Endometrium (tissue), 2 donors: ENCODE measurements around the gene ATOH8.

Experiments
- FAIRE-seq: peaks from 2 replicates; lab custom pipeline; 2012; peaks lifted over from hg19 to GRCh38; lab: Jason Lieb, UNC
- donor health status: control.
- donor health status: control.

The ATOH8 gene

DNA sequence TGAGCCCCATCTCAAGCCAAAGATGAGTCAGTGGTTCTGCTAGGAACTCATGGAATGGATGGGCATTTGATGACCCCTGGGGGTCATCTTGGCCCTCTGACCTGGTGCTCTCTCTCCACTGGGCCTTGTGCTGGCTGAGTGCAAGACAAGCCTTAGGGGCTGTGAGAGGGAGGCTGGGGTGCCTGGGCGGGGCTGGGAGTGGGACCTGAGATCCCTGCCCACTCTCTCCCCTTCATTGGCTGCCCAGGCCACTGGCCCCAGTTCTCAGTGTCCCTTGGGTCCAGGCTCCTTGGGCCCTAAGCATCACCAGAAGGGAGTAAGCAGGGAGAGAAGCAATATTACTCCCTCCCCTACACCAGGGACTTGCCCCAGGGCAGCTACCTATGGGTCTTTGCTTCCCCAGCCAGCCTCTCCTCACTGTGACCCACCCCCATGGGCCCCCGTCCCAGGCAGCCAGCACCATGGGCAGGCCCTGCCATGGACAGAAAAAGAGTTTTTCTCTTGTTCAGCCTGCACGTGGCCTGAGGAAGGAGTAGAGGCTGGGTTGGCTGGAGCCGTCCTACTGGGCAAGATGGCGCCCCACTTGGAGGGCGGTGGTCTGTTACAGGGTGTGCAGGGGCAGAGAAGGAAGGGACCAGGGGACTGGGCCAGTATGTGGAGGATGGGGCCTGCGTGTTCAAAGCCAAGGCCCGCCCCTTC, 33.6 kb downstream of the ATOH8 start:
- no peak for FAIRE-seq

DNA sequence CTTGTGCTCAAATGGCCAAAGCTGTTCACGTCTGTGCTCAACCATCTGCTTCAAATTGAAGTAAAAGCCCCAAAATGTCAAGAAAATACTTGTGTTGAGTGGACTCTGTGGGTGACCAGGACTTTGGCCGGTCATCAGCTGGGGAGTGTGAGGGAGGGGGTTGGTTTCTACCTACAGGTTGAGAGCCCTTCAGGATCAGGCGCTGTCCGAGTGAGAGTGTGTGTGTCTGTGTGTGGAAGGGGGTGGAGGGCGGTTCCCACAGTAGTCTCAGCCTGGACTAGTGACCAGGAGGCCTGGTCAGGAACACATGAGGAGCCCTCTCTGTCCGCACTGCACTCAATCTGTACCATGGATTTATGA, 34.2 kb downstream of the ATOH8 start:
- no peak for FAIRE-seq

DNA sequence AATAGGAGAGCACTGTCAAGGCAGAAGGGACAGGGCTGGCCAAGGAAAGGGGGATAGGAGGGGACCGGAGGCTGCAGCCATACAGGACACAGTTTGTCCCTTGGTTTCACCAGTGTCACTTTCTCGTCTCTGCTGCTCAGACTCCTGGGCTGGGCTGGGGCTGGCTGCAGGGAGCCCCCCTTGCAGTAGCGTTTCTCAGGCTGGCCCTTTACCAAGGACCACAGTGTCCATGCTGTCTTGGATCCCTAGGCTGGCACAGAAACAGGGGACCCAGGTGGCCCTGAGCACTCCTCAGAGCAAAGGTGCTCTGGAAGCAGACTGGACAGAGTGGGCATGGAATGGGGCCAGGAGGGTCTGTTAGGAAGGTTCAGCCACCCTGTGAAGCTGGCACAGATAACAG, 34.8 kb downstream of the ATOH8 start:
- no peak for FAIRE-seq

DNA sequence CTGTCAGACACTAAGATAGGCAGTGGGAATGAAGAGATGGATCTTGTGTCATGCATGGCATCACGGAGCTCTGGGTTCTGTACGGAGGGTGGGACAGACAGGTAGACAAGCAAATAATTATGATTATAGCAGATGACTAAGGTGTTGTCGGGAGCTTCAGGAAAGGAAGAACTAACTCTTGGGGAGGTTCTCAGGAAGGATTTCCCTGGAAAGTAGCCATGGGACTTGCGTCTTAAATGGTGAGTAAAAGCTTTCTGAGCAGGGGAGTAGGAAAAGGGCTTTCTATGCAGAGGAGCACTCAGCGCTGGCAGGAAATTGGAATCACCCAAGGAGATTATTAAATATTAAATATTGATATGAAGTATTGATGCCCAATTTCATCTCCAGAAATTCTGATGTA, 35.5 kb downstream of the ATOH8 start:
- FAIRE-seq: no peak

DNA sequence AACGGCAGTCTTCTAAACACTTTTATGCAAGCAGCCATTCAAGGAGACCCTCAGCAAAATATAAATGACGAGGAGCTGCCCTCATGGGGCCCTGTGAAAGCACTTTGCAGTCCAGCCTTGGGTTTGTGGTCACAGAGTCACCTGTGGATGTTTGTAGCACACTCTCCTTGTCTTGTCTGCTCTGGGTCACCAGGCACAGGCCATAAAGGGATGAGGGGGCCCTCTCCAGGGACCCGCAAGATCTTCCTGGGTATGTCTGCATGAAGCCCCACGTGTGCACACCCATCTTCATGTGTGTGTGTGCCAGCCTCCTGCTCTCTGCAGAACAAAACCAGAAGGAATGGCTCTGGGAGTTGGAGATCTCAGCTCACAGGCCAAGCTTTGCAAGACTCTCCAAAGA, 36.2 kb downstream of the ATOH8 start:
- no peak for FAIRE-seq

DNA sequence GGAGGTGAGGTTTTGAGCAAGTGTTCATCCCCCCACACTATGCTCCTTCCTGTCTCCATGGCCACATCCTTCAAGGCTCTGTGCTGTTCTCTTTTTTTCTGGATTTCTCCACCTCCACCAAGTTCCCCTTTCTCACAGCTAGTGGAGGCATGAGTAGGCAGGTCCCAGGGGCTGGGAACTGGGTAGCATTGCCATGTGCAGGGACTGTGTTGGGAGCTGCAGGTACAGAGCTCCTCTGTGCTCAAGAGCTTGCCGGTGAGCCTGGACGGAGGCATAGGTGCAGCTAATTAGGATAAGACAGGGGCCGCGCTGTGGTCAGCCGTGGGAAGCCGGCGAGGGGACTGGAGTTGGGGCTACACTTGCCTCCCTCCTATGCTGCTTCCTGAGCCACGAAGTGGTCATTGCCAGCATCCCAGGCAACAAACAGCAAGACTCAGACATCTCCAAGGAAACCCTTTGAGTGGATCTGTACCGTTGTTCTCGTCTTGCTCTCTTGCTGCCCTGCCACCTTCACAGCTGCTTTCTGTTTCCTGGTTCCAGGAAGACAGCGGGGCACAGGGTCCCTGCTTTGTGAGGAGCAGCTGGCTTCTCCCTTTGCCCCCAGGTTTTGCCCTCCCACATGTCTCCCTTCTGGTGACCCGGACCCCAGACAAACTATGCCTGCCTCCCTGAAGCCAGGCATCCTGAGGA, 36.9 kb downstream of the ATOH8 start:
- no peak for FAIRE-seq

DNA sequence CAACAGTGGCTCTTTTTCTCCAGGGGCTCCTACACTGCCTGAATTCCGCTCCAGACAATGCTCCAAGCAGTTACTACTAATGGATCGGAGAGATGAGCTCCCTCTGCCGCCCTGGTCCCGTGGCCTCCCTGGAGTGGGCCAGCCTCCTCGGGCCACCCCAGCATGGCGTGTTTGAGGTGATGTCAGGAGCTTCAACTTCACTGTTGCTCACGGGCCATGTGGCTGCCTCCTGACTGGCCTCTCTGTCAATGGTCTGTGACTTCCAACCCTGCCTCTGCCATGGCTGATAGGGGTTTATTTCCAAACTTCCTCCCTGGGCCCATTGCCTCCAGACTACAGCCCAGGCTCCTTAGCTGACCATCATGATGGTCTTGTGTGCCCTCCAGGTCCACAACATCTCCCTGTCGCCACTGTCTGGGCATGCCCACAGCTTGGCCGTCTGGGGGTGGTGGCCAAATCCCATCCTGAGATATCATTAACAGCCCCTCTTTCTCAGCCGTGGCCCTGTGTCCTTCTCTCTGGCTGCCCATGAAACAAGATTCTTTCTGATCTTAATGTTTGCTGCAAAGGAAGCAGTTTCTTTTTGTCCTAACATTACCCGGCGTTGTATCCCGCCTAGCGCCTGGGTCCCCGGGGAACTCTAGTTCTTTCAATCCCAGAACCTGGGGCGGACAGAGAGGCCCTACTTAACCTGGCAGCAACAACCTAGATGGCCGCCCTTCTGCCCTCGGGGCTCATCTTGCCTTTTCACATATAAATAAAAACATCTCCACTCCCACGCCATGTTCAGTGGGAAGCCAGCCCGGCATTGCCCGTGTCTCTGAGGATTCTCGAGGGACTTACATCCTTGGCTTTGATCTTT, 38.1 kb downstream of the ATOH8 start:
- no peak for FAIRE-seq

DNA sequence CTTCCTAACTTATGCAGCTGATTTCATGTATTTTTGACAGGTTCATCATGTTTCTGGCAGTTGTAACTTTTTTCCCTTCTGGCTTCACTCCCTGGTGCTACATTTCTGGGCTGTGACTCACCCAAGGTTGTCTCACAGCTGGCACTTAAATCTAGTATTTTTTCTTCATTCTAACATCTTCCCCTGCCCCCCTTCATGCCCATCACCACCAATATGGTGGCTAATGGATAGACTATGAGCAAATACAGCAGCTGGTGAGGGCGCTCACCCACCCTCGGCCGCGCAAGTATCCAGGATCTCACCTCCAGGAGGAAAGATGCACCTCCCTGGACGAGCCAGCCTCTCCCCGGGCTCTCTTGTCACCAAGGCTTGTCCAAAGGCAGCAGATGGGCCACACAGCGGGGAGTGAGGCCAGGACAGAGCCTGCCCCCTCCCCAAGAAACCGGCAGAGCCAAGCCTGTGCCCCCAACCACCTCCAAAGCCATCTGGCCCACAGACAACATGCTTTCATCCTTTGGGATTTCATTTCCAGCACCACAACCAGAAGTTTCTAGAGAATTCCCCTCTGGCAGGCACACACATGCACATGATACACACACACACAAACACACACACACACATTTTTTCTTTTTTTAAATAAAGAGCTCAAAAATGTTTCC, 39.1 kb downstream of the ATOH8 start:
- no peak for FAIRE-seq

DNA sequence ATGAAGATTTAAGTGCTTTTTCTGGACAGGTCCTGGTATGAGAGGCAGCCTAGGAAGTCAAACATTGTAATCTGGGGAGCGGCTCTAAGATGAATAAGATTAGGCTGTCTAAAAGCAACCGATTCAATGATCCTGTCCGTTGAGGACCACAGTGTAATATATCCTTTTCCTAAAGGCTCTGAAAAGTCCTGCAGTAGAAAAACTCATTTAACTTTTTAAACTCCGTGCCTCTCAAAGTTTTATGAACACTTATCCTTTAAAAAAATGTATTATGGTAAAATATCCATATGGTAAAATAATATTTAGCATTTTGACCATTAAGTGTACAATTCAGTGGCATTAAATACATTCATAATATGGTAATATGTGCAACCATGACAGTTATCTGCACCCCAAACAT, 39.8 kb downstream of the ATOH8 start:
- FAIRE-seq: peak; percentile 48

DNA sequence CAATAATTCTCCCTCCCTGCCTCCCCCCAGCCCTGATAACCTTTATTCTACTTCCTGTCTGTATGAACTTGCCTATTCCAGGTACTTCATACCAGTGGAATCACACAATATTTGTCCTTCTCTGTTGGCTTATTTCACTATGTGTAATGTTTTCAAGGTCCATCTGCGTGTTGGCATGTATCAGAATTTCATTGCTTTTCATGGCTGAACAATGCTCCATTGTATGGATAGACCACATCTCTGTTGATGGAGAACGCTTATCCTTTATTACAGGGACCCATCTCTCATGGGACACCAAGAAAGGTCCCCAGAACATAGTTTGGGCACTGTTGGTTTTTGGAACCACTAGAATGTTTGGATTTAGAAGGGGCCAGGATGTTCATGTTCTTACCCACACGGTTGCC, 40.2 kb downstream of the ATOH8 start:
- no peak for FAIRE-seq

DNA sequence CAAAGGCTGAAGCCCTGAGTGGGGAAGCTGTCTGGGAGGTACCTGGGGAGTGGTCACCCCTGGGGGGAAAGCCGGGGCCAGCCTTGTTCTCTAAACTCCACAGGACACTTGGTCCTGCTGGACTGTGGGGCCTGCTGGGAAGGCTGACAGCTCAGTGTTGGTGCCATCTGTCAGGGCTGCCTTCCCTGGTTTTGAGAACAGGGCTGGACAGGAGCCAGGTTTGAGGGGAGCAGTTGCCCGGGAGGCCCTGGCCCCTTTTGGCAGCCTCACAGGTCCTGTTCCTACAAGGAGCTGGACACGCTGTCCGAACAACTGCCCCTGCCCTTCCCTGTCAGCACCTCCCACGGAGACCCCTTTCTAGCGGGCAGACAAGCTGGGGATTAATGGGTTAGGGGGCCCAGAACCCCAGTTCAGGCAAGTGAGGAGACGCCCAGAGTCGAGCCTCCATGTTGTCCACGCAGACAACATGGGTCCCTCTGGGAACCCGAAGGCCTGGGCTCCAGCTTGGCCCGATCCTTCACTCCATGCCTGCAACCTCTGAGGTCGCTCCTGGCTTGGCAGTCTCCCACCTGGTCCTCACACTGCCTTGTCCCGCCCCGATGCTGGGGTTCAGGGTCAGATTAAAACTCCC, 40.8 kb downstream of the ATOH8 start:
- FAIRE-seq: no peak

DNA sequence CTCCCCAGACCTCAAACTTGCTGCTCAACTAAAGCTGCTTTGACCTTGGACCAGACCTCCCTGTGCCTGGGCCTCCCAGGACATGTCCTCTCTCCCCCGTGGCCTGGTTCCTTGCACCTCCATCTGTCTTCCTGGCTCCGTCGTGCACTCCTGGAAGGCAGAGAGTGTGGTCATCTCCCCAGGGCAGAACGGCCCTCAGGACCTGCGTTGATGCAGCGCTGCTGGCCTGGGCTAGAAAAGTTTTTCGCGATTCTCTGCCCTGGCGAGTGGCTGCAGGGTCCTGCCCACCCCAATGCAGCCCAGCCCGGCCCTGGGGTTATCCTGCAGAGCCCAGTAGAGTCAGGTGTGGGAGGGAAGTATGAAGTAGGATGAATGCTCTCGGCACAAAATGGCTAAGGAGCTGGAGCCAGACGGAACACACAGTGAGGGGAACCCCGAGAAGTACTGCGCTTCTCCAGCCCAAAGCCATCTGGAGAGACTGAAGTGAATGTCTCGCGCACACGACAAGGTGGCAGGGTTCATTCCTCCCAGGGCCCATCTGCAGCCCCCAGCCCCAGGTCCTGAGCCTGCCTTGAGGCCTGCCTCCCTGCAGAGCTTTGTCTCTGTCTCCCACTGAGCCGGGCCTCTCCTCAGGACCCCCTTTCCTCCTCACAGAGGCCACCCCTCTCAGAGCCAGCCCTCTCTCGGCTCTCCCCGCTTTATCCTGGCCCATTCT, 41.7 kb downstream of the ATOH8 start:
- FAIRE-seq: no peak

DNA sequence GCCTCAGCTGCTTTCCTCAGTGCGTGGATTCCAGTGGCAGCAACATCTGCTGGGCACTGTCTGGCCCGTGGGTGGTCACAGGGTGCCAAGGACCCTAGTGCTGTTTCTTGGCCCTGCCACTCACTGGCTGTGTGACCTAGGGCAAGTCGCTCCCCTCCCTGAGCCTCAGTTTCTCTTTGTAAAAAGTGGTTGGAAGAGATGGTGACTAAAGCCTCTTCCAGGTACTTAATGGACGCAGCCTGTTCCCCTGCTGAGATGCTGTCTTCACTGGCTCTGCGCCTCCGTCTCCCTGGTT, 42.2 kb downstream of the ATOH8 start:
- no peak for FAIRE-seq

DNA sequence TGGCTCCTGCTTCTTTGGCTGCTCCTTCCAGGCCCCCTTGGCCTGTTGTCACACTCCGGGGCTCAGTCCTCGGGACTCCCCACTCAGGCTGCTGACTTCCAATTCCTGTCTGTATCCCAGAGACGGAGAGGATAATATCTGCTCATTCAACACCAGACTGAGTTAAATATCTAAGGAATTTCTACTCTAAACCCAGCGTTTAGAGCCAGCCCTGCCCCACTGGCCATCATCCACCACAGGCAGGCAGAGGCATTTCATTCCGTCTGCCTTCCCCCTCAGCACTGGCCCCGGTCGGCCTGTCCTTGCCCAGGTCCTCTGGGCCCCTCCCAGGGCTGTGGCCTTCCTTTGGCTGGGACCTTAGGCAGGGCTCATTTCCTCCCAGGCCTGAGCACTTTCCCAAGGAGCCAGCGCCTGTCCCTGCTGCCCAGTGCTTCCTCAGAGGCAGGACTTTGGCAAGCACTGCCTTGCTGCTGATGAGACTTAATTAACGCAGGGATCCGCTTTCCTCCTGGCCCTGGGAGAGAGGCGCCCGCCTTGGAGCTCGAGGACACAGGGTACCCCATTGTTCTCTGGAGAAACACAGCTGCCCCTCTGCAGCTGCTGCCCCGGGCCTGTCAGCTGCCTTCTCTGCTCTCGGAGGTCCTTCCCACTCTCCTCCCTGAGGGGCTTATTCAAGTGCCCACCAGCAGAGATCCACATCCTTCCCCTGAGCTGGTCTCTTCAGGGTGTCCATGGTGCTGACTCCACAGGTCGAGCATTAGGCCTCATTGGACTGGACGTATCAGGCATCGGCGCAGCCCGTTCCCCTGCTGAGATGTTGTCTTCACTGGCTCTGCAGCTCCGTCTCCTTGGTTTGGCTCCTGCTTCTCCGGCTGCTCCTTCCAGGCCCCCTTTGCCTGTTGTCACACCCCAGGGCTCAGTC, 42.8 kb downstream of the ATOH8 start:
- no peak for FAIRE-seq

DNA sequence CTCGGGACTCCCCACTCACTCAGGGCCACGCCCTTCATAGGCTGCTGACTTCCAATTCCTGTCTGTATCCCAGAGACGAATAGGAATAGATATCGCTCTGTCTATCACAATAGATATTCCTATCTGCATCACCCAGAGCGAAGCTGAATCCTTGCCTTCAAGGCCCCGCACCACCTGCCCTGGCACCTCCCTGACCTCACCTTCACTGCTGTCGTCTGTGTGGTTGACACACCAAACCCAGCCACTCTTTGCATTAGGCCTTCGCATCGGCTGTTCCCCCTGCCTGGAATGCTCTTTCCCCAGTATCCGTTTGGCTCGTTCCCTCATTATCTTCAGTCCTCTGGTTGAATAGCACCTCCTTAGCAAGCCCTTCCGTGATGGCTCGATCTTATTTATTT, 43.5 kb downstream of the ATOH8 start:
- FAIRE-seq: no peak

DNA sequence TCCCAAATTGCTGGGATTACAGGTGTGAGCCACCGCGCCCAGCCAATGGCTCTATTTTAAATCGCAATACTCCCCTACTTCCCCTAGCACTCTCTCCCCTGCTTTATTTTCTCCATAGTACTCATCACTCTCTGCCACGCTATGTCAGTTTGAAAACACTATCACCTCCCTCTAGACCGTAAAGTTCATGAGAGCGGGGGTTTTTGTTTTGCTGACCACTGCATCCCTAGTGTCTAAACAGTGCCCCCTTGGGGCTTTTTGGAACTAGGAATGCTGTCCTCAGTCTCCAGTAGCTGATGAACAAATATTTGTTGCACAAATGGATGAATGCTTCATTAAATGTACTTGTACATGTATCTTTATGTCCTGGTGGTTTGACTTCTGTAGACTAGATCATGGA, 44.1 kb downstream of the ATOH8 start:
- FAIRE-seq: no peak

DNA sequence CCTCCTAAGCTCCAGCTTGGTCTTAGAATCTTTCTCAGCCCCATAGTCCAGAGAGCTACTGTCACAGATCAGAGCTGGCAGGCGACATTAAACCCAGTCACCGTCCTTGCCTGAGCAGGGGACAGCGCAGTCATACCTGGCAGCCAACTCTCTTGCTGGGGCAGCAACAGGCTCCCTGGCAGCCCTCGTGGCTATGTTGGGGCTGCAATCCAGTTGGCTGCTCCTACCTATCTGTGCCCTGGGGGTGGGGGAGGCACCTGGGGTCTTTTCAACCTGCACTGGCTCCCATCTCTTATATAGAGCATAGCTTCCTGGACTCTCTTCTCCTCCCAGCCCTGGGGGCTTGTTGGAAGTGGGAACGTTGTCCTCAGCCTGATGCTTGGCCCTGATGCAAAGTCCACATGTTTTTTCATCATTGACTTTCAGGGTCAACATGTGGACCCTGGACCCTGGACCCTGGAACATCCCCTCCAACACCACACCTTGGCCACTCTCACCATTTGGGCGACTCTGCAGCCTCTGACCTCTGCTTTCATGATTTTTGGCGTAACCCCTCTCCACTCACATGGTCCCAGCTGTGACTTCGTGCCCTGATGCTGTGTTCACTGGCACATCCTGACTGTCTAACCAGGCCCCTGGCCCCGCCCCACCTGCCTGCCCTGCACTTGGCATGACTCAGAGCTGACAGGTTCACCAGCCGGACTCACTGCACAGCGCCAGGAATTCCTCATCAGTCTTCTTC, 45.6 kb downstream of the ATOH8 start:
- no peak for FAIRE-seq

DNA sequence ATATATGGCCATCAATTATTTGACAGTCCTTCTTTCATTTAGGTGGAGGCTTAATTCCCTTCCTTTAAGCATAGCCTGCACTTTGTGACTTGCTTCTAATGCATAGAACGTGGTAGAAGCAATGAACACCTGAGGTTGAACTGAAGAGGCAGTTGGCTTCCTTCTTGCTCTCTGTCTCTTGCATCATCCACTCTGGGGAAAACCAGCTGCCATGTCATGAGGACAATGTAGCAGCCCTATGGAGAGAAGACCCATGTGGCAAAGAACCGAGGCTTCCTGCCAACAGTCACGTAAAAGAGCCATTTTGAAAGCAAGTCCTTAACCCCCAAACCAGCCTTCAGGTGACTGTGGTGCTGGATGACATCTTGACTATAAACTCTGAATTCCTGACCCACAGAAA, 46.8 kb downstream of the ATOH8 start:
- FAIRE-seq: no peak

DNA sequence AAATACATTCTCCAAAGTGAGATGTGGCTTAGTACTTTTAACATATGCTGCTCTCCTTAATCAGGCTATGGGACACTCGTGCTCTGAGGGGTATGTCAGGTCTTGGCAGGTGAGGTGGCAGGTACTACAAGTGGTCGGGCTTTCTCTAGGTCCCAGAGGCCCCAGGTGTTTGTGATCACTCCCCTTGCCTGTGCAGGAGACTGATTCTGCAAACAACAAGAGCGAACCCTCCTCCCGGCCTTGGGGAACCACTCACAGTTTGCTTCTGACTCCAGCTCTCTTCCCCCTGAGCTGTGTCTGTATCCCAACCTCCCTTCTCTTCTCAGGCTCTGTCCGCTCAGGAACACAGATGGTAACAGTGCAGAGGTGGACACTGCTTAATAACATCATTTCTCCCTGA, 48.1 kb downstream of the ATOH8 start:
- no peak for FAIRE-seq
